HG02852 (cell line): ENCODE results near the gene FAT1.

Experiments
- ATAC-seq: cut with Tn5 transposase; IDR thresholded peaks from one replicate; pipeline ENCODE4 v1.9.1; 2021; ENCODE audit warnings: mild to moderate bottlenecking, moderate library complexity; ENCODE audit not compliant: unreplicated experiment

Gene FAT1

DNA sequence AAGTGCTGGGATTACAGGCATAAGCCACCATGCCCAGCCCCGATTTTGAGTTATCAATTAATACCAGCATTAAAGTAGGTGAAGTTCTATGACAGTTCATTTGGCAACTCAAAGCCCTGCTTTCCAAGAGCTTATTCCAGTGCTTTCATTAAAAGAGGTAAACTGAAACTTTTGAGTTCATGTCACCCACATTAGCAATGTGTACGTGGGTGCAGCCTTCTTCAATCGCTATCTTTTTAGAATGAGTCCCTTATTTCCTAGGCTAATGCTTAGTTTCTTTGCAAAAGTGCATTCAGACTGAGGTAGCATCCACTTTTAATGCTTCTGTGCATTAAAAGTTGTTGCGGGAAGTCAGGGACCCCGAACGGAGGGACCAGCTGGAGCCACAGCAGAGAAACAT is 142.2 kb downstream of the FAT1 start:
- no peak for ATAC-seq

DNA sequence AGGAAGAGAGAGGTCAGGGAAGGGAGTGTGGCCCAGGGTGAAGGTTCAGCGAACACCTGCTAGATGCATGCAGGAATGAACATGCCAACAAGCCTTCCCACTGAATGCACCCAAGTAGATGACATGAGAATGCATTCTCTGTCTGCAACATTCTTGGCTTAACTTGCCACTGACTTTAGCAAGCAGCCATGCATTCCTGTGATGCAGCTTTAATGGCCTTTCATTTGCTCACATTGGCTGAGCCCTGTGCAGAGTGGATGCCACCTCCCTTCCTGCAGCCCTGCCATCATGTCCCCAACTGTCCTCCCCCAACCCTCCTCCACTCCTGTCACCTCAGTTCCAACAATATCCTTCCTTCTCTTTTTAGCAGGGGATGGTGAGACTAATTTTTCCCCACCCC is 143.0 kb downstream of the FAT1 start:
- no peak for ATAC-seq

DNA sequence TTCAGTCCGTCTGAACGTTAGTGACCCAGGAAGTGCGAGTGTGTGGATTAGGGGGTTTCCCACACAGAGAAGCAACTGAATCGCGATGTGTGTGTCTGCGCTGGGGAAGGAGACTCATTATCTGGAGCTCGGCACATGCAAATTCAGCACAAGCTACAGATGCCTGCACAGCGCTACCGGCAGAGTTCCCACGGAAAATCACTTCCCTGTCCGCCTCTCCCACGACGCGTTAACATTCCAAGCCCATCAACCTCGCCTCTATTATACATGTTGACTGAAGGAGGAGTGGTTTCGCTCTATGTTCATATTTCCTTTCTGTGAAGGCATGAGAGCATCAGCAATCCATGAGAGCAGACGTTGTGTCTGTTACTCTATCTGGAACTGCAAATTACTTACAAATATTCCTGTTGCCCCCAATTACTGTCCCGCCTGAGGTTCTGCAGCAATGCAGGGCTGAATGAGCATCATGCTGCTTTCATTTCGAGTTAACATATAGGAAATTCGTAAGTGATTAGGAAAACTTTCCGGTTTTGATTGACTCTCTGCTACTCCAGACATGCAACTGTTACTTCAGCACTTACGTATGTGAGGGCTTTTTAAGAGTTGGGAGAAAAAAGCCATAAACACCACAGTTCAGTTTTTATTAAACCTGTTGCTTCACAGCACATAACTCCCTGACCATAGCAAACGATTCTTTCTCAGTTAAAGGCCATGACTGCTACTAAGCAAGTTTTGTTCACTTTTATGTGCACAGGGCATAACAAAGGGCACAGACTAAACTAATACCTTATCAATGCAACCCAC is 153.3 kb downstream of the FAT1 start:
- no peak for ATAC-seq

DNA sequence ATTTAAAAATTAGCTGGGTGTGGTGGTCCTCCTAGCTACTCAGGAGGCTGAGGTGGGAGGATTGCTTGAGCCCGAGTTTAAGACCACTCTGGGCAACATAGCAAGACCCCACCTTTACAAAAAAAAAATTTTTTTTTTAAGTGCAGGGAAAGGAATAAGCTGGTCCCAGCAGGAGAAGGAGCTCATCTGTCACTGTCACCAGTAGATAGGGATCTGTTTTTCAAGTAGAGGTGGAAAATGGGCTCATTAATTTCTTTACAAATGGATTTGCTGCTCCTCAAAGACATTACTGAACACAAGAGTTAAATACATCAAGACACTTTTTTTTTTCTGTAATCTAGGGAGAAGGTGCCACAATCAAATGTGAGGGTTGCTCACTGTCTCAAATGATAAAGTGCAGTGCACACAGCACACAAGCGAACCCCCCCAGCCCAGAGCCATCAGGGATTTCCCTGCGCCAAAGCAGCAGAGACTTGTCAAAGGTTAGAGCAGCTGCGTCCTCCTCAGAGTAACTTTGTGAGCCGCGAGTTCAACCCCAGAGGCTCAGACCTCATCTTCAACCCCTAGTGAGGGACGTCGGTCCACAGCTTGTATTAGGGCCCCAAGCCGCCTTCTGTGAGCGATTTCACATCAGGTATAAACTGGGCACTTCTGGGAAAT is 154.0 kb downstream of the FAT1 start:
- ATAC-seq, result no peak

DNA sequence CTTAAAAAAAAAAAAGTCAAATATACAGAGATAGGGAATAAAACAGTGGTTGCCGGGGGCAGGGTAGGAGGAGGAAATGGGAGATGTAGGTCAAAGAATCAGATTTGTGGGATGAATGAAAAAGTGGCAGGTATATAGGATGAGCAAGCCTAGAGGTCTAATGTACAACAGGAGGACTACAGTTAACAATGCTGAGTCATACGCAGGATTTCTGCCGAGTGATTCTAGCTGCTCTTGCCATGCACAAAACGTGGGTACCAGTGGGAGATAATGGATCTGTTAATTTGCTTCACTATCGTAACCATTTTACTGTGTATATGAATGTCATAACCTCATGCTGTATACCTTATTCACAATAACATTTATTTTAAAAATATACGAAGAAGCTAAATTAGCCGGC is 157.6 kb downstream of the FAT1 start:
- ATAC-seq, result no peak

DNA sequence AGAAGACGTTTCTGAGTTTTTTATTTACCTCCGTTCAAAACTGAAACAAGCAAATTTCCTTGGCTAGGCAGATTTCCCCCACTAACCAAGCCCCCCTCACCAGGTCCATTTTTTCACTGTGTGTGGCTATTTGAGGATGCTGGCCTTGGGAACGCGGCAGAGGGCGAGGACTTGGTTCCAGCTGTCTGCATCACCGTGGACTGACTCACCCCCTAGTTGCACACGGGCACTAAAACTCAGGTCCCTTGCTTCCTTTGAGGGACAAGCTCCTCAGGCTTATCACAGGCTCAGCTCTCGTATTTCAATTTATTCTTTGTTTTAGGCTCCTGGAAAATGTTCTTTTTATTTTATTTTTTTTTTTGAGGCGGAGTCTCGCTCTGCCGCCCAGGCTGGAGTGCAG is 159.9 kb downstream of the FAT1 start:
- no peak for ATAC-seq

DNA sequence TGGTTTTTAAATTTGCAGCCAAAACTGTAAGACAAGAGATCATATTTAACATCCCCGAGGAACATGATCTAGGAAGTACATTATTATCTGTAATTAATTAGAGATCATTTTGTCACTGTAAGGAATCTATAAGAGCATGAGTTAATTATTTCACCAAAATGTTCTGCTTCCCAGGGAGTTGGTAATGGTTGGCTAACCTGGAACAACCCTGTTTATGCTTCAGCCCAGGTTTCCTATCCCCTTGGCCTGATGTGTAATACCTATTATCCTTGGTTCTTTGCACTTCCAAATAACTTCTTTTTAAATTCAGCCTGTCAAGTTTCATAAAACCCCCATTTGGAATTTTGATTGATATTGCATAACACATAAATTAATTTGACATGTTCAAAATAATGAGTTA is 161.9 kb downstream of the FAT1 start:
- ATAC-seq, result no peak

DNA sequence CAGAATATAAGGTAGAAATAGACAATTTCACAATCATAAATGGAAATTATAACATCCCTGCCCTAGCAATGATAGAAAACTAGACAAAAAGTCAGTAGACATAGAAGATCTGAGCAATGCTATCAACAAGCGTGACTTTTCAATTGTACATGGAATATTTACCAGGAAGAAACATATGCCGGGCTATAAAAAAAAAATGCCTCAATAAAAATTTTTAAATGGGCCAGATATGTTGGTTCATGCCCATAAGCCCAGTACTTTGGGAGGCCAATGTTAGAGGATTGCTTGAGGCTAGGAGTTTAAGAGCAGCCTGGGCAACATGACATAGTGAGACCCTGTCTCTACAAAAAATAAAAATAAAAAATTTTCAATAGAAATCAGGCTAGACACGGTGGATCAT is 163.0 kb downstream of the FAT1 start:
- ATAC-seq, result no peak

DNA sequence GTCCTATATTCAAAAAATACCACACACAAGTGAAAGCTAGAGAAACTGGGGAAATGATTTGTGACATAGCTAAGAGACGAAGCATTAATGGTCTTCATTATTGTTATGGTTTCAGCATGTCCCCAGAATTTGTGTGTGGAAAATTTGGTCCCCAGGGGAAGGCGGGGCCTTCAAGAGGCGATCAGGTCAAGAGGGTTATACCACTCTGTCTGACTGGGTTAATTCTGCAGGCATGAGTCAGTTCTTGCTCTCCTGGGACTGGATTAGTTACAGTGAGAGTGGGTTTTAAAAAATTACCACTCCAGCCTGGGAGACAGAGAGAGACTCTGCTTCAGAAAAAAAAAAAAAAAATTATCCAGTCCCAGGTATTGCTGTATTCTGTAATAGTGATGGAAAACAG is 166.2 kb downstream of the FAT1 start:
- ATAC-seq, result no peak

DNA sequence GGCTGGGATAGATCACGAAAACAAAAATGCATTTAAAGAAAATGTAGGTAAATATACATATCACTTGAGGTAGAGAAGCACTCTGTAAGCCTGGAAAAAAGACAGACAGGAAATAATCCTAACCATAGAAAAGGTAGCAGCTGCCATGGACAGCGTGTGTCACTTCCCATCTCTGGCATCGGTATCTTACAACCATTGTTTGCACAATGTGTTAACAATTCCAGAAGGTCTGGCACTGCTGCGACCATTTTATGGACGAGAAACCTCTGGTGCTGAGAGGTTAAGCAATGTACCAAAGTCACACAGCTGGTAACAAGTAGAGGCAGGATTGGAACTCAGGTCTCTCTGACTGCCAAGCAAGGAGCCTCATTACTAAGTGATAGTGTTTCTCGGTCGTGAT is 166.6 kb downstream of the FAT1 start:
- no peak for ATAC-seq

DNA sequence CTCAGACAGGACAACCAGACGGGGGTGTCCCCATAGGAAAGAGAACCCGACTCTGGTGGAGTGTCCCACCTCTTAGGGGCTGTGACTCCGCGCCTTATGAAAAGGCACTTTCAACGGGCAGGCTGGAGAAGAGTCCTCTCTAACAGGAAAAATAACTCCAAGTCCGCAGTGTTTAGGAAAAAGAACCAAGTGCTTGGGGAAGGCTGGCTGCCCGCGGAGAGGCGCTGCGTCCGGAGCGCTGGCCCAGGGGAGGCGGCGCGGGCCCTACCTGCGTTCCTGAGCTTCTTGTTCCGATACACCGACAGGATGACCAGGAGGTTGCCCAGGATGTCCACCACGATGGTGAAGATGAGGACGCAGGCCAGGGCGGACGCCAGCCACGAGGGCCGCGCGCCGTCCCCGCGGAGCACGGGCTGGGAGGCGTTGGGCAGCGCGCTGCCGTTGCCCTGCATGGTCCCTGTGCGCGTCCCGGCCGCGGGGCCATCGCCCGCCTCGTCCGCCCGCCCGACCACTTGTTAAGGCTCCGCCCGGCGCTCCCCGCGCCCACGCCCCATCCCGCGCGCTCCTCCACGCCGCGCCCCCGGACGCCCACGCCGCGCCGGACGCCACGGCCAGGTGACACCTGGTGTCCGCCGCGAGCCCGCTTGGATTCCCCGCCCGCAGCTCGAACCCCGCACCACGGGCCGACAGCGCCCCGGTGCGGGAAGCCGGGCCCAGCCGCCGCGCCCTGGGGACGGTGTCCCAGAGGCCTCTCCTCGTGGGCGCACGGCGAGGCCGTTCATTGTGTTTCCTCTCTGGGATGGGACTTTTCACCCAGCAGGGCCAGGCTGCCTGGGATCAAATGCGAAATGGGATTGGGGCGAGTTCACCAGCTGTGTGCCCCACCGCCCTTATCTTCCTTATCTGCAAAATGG is 168.5 kb downstream of the FAT1 start, which contains the start of gene MTNR1A:
MTNR1A (minus strand) TSS at position 654 of the 914 bp plus-strand sequence; CDS start at position 452, 202 bp downstream.
- no peak for ATAC-seq

DNA sequence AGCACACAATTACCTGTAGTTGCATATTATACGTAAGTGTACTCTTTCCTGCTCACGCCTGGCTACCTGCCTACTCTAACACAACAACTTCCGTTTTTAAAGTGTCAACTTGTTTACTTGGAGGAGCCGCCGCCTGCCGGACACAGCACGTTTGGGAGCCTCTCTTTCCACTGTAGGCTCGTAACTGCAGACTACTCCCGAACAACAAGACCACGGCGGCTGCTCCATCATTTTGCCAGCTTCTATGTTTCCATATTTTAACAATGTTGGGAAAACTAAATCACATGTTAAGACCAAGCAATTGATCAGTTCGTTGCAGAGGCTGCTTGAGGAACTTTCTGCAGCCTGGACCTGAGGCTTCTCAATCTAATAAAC is 169.1 kb downstream of the FAT1 start:
- no peak for ATAC-seq

DNA sequence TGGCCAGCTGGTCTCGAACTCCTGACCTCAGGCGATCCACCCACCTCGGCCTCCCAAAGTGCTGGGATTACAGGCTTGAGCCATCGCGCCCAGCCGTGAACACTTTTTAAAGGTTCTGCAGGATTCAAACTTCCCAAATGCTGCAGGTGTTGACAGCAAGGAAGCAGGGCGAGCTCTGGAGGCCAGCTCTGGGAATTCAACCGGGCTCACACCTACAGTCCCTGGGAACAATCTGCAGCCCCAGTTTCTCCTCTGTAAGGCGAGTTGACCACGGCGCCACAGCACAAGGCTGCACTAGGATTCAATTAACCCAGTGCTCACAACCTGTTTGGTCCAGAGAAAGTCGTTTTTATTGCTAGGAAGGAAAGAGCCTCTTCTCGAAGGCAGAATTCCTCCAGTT is 169.9 kb downstream of the FAT1 start:
- no peak for ATAC-seq

DNA sequence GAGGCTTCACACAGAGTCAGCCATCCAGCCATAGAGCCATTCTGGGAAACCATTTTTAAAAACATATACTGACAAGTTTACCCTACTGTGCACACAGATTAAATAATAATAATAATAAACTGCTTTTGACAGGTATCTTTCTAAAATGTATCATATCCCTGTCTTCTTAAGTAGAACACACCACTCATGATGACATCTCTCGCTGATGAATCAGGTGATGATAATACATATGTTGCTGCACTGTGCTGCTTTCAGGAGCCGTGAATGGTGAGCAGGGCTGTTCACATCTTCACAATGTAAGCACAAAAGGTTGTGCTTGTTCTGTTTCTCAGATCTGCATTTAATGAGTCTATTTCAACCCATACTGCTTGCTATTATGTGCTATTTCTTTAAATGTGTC is 171.8 kb downstream of the FAT1 start:
- no peak for ATAC-seq

DNA sequence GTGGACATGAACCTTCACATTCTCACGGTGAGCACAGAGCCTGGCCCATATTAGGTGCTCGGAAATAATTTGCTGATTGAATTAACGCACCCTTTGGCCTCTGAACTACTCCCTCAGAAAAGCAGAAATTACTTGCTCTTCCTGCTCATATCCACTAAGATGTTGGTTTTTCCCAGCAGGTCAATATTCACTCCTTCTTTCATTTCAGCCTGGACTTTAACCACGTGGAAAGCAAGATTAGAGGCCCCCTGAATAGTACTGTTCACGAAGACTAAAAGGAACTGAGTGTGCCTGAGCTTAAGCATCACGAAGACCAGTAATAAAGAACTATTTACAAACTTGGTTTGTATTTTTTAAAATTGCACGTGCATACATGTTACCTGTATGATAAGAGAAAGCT is 178.2 kb downstream of the FAT1 start:
- no peak for ATAC-seq

DNA sequence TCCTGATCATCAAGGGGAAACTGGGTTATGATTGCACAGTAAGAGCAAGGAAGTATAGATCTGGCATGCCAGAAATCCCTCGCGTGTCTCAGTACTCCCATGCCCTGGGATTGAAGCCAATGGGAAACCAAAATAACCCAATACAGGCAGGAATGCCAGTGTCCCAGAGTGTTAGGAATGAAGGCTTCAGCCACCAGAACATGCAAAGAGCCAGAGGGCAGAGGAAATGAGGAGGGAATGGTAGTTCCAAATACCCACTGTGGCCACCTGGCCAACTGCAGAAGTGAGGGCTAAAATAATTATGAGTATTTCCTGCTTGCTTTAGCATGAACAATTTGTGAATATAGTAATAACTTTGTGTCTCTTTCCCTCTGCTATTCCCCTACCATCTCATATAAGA is 180.4 kb downstream of the FAT1 start:
- no peak for ATAC-seq

DNA sequence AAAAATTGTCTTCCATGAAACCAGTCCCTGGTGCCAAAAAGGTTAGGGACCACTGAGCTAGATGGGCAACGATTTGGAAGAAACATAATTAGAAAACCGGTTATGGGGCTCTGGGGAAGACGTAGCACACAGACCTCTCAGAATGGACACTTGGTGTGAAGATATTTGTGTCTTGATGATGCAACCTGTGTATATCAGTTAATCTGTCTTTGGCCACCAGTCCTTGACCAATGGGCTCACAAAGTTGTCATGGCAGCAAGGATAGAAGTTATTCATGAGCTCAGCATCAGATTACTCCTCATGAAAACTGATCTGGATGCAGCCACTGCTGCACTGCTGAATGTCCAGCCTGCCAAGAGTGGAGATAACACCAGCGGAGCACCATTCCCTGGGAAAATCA is 181.9 kb downstream of the FAT1 start:
- no peak for ATAC-seq

DNA sequence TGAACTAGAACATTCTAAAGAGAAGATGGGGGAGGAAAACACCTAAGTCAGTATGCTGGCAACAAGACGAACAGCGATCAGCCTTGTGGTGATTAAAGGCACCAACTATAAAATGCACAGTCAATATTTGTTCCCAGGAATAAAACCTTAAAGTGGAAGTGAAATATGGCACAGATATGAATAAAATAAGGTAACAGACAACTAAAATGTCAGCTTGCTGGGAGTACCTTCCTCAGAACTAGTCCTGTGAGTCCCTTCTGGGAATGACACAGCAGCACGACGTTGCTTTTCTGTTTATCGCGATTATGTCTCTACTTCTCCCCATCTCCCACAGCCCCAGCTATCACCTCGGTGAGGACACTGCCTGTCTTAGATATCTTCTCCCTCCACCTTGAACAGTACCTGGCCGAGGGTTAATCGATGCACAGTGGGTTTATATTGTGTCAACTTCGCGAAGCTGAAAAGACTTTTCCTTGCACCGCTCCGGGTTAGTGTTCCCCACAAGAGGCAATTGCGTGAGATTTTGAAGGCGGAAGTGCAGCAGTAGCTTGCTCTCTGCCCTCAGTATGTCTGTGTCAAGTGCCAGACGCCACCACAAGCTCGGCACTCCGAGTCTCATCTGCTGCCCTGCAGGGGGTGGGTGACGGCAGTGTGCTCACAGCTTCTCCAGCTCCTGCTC is 185.7 kb downstream of the FAT1 start:
- no peak for ATAC-seq
